H1 (cell line): ENCODE results near the gene CYP27B1. TPM values are rescaled to one million over a fixed set of nuclear protein-coding genes. Genes with fewer than 3 reads are reported as not detected.

Experiments
- CHD7 ChIP-seq: fragments of 300-600 bp; sonication (generic); IDR thresholded peaks from 2 replicates; pipeline ENCODE4 v1.7.1; 2012; ENCODE audit warnings: low read length, moderate library complexity, mild to moderate bottlenecking, inconsistent platforms; ENCODE audit not compliant: insufficient replicate concordance
- CTCF ChIP-seq, 3 experiments: IDR thresholded peaks; 1 replicate in 2 of 3; 2 replicates in 1 of 3; pipeline versions ENCODE4 v1.5.1 to v1.6.1; 2011; ENCODE audit warnings: low read length in 3 of 3, mild to moderate bottlenecking in 3 of 3, inconsistent platforms in 2 of 3, low read depth in 1 of 3, moderate library complexity in 1 of 3; ENCODE audit not compliant: insufficient read depth in 1 of 3; ENCODE audit errors: control extremely low read depth in 1 of 3
- GABPA ChIP-seq: IDR thresholded peaks from 2 replicates; pipeline ENCODE4 v1.6.1; 2011; ENCODE audit warnings: mild to moderate bottlenecking, low read length, moderate library complexity, borderline replicate concordance; ENCODE audit not compliant: insufficient read depth
- RFX5 ChIP-seq: IDR thresholded peaks from 2 replicates; pipeline ENCODE4 v1.6.1; 2011; ENCODE audit warnings: low read depth, low read length, improper control_type of control experiment, borderline replicate concordance
- RNF2 ChIP-seq: fragments of 200-900, 300-1000 bp; sonication (generic); IDR thresholded peaks from 2 replicates; pipeline ENCODE4 v1.7.1; 2016; ENCODE audit warnings: borderline replicate concordance, low read depth, mild to moderate bottlenecking, antibody characterized with exemption, low read length; ENCODE audit not compliant: poor library complexity, severe bottlenecking; ENCODE audit errors: missing control alignments
- SIX5 ChIP-seq: IDR thresholded peaks from 2 replicates; pipeline ENCODE4 v1.6.1; 2011; ENCODE audit warnings: mild to moderate bottlenecking, low read depth, low read length
- polyA plus RNA-seq, 7 experiments: library from polyadenylated mRNA; depleted of rRNA in 3 of 7; stranded (reverse) in 5 of 7; unstranded in 2 of 7; fragments of >200 nt in 5 of 7; fragments of 200-250 nt in 2 of 7; gene quantifications; 1 replicate in 5 of 7; 2 replicates in 1 of 7; 4 replicates in 1 of 7; pipeline versions ENCODE4 v1.2.1 to v1.2.3, GENCODE V29; 2011 to 2013; ENCODE audit warnings: missing spikeins in 2 of 7, mixed read lengths in 2 of 7
- total RNA-seq: library from RNA; stranded (reverse); fragmentation: NEBNext Ultra II Directional; extraction: Animal tissue kit (Norgen Biotek cat#: 25700); gene quantifications from 2 replicates; pipeline ENCODE4 v1.2.1, GENCODE V29; 2021

The CYP27B1 gene
- total and polyA plus RNA-seq, 2 of the 8 experiments (the other 6 are each of a cell fraction or from before 2014, with no cell fraction given), result 2.9 to 3.3 TPM

GRCh38 chr12:57815177-57816000, 48.5 kb upstream of the CYP27B1 start (continued):
- no peak for TF ChIP-seq CHD7
- TF ChIP-seq RNF2, result no peak
- TF ChIP-seq GABPA, result no peak
- no peak for TF ChIP-seq RFX5
- peak; percentile 63 to 70 (median 67) for TF ChIP-seq CTCF (IDR thresholded peaks at IDR 0.05; ENCODE audit: control extremely low read depth in 1 of 3, insufficient read depth in 1 of 3, low read depth in 1 of 3, low read length in 3 of 3)
- no peak for TF ChIP-seq SIX5
